Measurements from ENCODE around the gene PTPRD. TPM values are rescaled to one million over a fixed set of nuclear protein-coding genes. Genes with fewer than 3 reads are reported as not detected.
A peak's percentile ranks its signal among the peaks of the same experiment; 100 is the strongest.

Gene PTPRD
- total RNA-seq, 1 experiment from 2014 or later, result 69.6 TPM

DNA sequence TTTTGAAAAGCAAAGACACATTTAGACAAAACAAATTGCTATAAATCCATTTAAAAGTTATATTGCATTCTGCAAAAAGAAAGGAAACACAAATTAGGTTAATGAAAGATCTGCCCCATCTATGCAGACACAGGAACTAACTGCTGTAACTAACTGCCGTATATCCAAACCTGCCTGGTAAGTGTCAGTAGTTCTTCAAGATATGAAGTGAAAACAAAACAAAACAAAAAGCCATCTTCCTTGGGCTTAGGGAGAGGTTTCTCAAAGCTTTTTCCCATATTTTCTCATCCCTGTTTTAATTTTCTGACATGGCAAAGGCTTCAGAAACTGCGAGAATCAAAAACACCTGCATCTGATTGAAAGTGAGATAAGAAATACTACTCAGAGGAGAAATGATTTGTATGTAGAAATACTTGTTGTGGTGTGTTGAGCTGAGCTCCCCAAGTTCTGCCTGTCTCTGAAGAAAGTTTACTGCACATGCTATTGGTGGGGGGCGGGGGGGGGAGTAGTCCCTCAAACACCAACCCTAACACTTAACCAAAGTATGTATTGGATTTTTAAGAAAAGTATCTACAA lies 750.5 kb downstream of the PTPRD start:
- H3K27me3 Mint-ChIP-seq (ENCODE audit: low read depth), result no peaks in the 10 kb centered on the region
- ATAC-seq (no peak), DNase-seq (ENCODE audit: low spot score) (no peak)
- no peak overlapping the region for H3K4me3 Mint-ChIP-seq
- POLR2A ChIA-PET, result interaction anchor here (0.6 kb wide), 1 partner anchor 56 kb away, joined by 3 read pairs; no protein-coding TSS in a partner anchor
- H3K4me1 Mint-ChIP-seq, result no peaks in the 10 kb centered on the region
- H3K9me3 Mint-ChIP-seq, result no peaks in the 10 kb centered on the region
- no peaks in the 10 kb centered on the region for H3K36me3 Mint-ChIP-seq
- CTCF ChIA-PET, result no interaction called here
- TF ChIP-seq ZNF232 (CRISPR knock-in tag; IDR thresholded peaks at IDR 0.05), result no peak
- TF ChIP-seq, protein P1, sequence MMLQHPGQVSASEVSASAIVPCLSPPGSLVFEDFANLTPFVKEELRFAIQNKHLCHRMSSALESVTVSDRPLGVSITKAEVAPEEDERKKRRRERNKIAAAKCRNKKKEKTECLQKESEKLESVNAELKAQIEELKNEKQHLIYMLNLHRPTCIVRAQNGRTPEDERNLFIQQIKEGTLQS (CRISPR knock-in tag; conservative IDR thresholded peaks at IDR 0.05), result no peak
- no peak for TF ChIP-seq SMAD3 (CRISPR knock-in tag; IDR thresholded peaks at IDR 0.05; ENCODE audit: borderline replicate concordance)
- no peak for TF ChIP-seq IRF2 (CRISPR knock-in tag; IDR thresholded peaks at IDR 0.05; ENCODE audit: borderline replicate concordance, low read depth)
- TF ChIP-seq, protein P2, sequence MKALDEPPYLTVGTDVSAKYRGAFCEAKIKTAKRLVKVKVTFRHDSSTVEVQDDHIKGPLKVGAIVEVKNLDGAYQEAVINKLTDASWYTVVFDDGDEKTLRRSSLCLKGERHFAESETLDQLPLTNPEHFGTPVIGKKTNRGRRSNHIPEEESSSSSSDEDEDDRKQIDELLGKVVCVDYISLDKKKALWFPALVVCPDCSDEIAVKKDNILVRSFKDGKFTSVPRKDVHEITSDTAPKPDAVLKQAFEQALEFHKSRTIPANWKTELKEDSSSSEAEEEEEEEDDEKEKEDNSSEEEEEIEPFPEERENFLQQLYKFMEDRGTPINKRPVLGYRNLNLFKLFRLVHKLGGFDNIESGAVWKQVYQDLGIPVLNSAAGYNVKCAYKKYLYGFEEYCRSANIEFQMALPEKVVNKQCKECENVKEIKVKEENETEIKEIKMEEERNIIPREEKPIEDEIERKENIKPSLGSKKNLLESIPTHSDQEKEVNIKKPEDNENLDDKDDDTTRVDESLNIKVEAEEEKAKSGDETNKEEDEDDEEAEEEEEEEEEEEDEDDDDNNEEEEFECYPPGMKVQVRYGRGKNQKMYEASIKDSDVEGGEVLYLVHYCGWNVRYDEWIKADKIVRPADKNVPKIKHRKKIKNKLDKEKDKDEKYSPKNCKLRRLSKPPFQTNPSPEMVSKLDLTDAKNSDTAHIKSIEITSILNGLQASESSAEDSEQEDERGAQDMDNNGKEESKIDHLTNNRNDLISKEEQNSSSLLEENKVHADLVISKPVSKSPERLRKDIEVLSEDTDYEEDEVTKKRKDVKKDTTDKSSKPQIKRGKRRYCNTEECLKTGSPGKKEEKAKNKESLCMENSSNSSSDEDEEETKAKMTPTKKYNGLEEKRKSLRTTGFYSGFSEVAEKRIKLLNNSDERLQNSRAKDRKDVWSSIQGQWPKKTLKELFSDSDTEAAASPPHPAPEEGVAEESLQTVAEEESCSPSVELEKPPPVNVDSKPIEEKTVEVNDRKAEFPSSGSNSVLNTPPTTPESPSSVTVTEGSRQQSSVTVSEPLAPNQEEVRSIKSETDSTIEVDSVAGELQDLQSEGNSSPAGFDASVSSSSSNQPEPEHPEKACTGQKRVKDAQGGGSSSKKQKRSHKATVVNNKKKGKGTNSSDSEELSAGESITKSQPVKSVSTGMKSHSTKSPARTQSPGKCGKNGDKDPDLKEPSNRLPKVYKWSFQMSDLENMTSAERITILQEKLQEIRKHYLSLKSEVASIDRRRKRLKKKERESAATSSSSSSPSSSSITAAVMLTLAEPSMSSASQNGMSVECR (CRISPR knock-in tag; IDR thresholded peaks at IDR 0.05; ENCODE audit: borderline replicate concordance), result no peak
- TF ChIP-seq ZNF416 (CRISPR knock-in tag; IDR thresholded peaks at IDR 0.05), result no peak
- TF ChIP-seq PRRX2 (CRISPR knock-in tag; IDR thresholded peaks at IDR 0.05), result no peak
- no peak for TF ChIP-seq FOXP1 (CRISPR knock-in tag; IDR thresholded peaks at IDR 0.05; ENCODE audit: borderline replicate concordance)
- no peak for TF ChIP-seq JUN (CRISPR knock-in tag; IDR thresholded peaks at IDR 0.05)
- no peak for TF ChIP-seq ZNF219 (CRISPR knock-in tag; IDR thresholded peaks at IDR 0.05; ENCODE audit: borderline replicate concordance)
- TF ChIP-seq, protein P3, sequence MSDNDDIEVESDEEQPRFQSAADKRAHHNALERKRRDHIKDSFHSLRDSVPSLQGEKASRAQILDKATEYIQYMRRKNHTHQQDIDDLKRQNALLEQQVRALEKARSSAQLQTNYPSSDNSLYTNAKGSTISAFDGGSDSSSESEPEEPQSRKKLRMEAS (CRISPR knock-in tag; IDR thresholded peaks at IDR 0.05), result no peak
- TF ChIP-seq FOXK1 (CRISPR knock-in tag; IDR thresholded peaks at IDR 0.05), result no peak
- TF ChIP-seq, protein P4, sequence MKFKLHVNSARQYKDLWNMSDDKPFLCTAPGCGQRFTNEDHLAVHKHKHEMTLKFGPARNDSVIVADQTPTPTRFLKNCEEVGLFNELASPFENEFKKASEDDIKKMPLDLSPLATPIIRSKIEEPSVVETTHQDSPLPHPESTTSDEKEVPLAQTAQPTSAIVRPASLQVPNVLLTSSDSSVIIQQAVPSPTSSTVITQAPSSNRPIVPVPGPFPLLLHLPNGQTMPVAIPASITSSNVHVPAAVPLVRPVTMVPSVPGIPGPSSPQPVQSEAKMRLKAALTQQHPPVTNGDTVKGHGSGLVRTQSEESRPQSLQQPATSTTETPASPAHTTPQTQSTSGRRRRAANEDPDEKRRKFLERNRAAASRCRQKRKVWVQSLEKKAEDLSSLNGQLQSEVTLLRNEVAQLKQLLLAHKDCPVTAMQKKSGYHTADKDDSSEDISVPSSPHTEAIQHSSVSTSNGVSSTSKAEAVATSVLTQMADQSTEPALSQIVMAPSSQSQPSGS (CRISPR knock-in tag; IDR thresholded peaks at IDR 0.05; ENCODE audit: borderline replicate concordance, low read depth), result no peak
- no peak for TF ChIP-seq NFYB (CRISPR knock-in tag; conservative IDR thresholded peaks at IDR 0.05; ENCODE audit: low read depth)
- no peak for TF ChIP-seq CREB1 (CRISPR knock-in tag; IDR thresholded peaks at IDR 0.05)
- H3K27ac Mint-ChIP-seq, result no peak overlapping the region

DNA sequence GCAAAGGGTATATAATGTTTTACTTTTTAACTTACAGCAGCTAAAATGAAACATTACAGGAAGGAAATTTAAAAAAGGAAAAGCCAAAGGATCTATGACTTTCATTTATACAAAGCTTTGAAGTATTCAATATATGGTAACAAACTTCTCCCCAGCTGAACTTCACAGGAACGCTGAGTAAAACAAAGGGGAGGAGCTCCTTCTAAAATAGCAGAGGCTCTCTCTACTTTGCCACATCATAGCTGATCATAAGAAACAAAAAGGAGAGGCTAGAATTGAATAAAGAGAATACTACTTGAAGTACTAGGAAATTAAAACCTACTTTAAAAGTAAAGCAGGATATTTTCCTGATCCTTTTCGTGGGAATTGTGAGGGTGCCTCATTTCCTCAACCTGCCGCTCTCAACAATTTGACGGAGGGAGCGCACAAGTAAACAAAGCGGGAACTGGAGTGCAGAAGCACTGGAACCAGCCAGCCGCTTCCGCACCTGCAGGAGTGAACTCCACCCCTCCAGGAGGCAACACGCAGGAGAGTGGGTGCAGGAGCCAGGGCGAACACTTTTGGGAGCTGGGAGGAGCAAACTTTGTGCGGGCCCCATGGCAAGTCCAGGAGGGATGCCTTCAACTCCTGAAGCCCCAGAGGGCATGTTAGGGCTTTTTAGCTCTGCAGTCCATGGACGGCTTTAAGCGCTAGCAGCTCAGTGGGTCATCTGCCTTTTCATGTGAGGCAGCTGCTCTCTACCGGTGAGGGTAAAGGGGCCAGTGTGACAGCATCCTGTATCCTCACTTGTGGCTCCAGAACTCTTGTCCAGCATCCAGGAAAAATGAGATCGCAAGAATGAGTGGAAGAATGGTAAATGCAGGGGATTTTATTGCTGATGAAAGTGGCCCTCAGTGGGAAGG lies 757.4 kb downstream of the PTPRD start:
- peak; percentile 18 for DNase-seq (ENCODE audit: low spot score)
- peak; percentile 76 for ATAC-seq
- H3K27ac Mint-ChIP-seq, result no peak overlapping the region
- H3K4me1 Mint-ChIP-seq, result no peaks in the 10 kb centered on the region; the same call in 1 of the 2 replicates
- peaks cover 2% of the 10 kb centered on the region; the same call in 1 of the 2 replicates for H3K27me3 Mint-ChIP-seq (ENCODE audit: low read depth)
- TF ChIP-seq ZNF138 (CRISPR knock-in tag; conservative IDR thresholded peaks at IDR 0.05), result no peak
- no peak for TF ChIP-seq GTF2I (CRISPR knock-in tag; conservative IDR thresholded peaks at IDR 0.05)
- no peak for TF ChIP-seq CREM (CRISPR knock-in tag; IDR thresholded peaks at IDR 0.05)
- no peaks in the 10 kb centered on the region for H3K9me3 Mint-ChIP-seq
- ChIA-PET POLR2A (no interaction called here), CTCF (interaction anchor here (1.0 to 1.1 kb wide), 2 partner anchors 64 to 87 kb away, joined by 3 to 4 read pairs; no protein-coding TSS in a partner anchor)
- H3K4me3 Mint-ChIP-seq, result peak overlapping the region; percentile 48
- no peaks in the 10 kb centered on the region for H3K36me3 Mint-ChIP-seq
